Effector memory CD4-positive, alpha-beta T cell (primary cell): Measurements from ENCODE around the gene MIX23.
A peak's percentile ranks its signal among the peaks of the same experiment; 100 is the strongest.

Experiments used
- DNase-seq, 3 donors: peaks; one replicate each; pipeline ENCODE4 v3.0.0-alpha.2; 2020
- H3K27ac ChIP-seq: 2 replicates; pipeline ENCODE4 v1.7.0; 2013; ENCODE audit warnings: mild to moderate bottlenecking, low read length, moderate library complexity; ENCODE audit not compliant: insufficient read depth, poor library complexity, severe bottlenecking
- H3K27me3 ChIP-seq: replicated peaks from 2 replicates; pipeline ENCODE4 v1.7.0; 2013; ENCODE audit warnings: mild to moderate bottlenecking, low read length; ENCODE audit not compliant: insufficient read depth, control insufficient read depth, poor library complexity, severe bottlenecking
- H3K36me3 ChIP-seq: 2 replicates; pipeline ENCODE4 v1.7.0; 2013; ENCODE audit warnings: mild to moderate bottlenecking, low read length, moderate library complexity; ENCODE audit not compliant: control insufficient read depth, insufficient read depth
- H3K4me1 ChIP-seq: 2 replicates; pipeline ENCODE4 v1.7.0; 2013; ENCODE audit warnings: low read length, mild to moderate bottlenecking; ENCODE audit not compliant: control insufficient read depth, insufficient read depth, poor library complexity, severe bottlenecking
- H3K4me3 ChIP-seq: 2 replicates; pipeline ENCODE4 v1.7.0; 2013; ENCODE audit warnings: low read length, low read depth, mild to moderate bottlenecking; ENCODE audit not compliant: insufficient read depth, poor library complexity, severe bottlenecking
- H3K9me3 ChIP-seq: 2 replicates; pipeline ENCODE4 v1.7.0; 2013; ENCODE audit warnings: mild to moderate bottlenecking, low read length, moderate library complexity; ENCODE audit not compliant: control insufficient read depth
- total RNA-seq, 3 donors: gene quantifications; one replicate each; lab custom pipeline; 2026; lab: John Stamatoyannopoulos, UW

MIX23 gene
- 4.1 to 5.8 (median 4.5) reads per million in 3 donors for total RNA-seq

GRCh38 chr3:122382888-122383666 is at the start of gene MIX23:
MIX23 (minus strand) TSS chr3:122383231; CDS start chr3:122383224, 7 bp downstream.
- DNase-seq = peak; percentile 68 to 79 (median 75)
- peak within 1 kb of the TSS; percentile 71 for H3K4me3 ChIP-seq
- H3K36me3 ChIP-seq = no peaks in the 10 kb centered on the region

GRCh38 chr3:122430371-122430770 is 47.3 kb upstream of the MIX23 start:
- Histone ChIP-seq H3K4me1 (no peaks in the 10 kb centered on the region), H3K9me3 (no peaks in the 10 kb centered on the region), H3K36me3 (peaks cover 44% of the 10 kb centered on the region), H3K27me3 (no peaks in the 10 kb centered on the region), H3K27ac (no peak overlapping the region), H3K4me3 (no peak overlapping the region)
- no peak for DNase-seq

More at GRCh38 chr3:122382888-122383666, at the start of gene MIX23:
- peaks cover 11% of the 10 kb centered on the region for H3K4me1 ChIP-seq
- H3K9me3 ChIP-seq = no peaks in the 10 kb centered on the region
- H3K27me3 ChIP-seq = no peaks in the 10 kb centered on the region
- peak within 1 kb of the TSS; percentile 77 for H3K27ac ChIP-seq

DNA sequence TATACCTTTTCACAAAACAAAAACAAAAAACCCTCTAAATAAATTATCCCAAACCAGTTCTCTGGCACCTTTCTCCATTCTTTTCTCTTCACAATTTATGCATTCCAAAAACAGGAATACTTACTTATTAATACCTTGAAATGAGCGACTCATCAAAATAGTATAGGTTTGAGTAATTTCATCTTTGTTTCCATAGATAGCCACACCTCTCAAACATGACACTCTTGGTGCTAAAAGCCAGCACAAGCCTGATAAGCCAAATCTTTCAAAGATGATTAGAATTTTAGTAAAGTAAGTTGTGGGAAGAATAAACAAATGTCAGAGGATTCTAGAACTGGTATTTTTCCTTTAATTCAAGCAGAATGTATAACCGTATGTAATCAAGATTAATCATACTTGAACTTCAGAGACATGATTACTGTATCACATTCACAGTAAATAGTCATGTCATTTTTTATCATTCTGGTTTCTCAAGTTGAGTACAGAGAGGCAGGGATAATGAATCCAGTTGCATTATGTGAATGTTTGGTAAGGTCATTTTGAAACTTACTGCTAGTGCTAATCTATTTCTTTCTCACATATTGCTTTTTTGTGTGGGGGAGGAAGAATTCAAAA is 44.9 kb upstream of the MIX23 start:
- Histone ChIP-seq H3K4me1 (no peaks in the 10 kb centered on the region), H3K27ac (no peak overlapping the region), H3K9me3 (no peaks in the 10 kb centered on the region), H3K36me3 (peaks cover 45% of the 10 kb centered on the region), H3K27me3 (no peaks in the 10 kb centered on the region), H3K4me3 (no peak overlapping the region)
- no peak for DNase-seq

- Histone ChIP-seq H3K27ac (no peak overlapping the region), H3K36me3 (peaks cover 31% of the 10 kb centered on the region), H3K4me1 (peaks cover 3% of the 10 kb centered on the region), H3K27me3 (no peaks in the 10 kb centered on the region), H3K9me3 (no peaks in the 10 kb centered on the region), H3K4me3 (no peak overlapping the region)
- DNase-seq = no peak
These were observed 38.8 kb upstream of the MIX23 start for GRCh38 chr3:122421836-122422235.

- Histone ChIP-seq H3K27ac (no peak overlapping the region), H3K4me1 (peaks cover 5% of the 10 kb centered on the region), H3K9me3 (no peaks in the 10 kb centered on the region), H3K36me3 (peaks cover 23% of the 10 kb centered on the region), H3K4me3 (no peak overlapping the region), H3K27me3 (no peaks in the 10 kb centered on the region)
- DNase-seq = no peak
These were observed 38.1 kb upstream of the MIX23 start for GRCh38 chr3:122421101-122421500.

DNA sequence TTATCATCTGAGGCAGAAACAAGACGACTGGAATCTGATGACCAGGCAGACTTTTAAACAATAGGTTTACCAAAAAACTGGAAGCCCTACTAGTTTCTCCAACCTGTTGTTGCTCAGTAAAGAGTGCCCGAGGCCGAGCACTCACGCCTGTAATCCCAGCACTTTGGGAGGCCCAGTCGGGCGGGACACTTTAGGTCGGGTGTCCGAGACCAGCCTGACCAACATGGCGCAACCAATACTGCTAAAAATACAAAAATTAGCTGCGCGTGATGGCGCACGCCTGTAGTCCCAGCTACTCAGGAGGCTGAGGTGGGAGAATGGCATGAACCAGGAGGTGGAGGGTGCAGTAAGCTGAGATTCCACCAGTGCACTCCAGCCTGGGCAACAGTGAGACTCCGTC is 33.9 kb upstream of the MIX23 start:
- DNase-seq = no peak
- Histone ChIP-seq H3K27ac (peak overlapping the region; percentile 87), H3K4me1 (peaks cover 13% of the 10 kb centered on the region), H3K9me3 (no peaks in the 10 kb centered on the region), H3K27me3 (no peaks in the 10 kb centered on the region), H3K36me3 (peaks cover 5% of the 10 kb centered on the region), H3K4me3 (peak overlapping the region; percentile 57)

DNA sequence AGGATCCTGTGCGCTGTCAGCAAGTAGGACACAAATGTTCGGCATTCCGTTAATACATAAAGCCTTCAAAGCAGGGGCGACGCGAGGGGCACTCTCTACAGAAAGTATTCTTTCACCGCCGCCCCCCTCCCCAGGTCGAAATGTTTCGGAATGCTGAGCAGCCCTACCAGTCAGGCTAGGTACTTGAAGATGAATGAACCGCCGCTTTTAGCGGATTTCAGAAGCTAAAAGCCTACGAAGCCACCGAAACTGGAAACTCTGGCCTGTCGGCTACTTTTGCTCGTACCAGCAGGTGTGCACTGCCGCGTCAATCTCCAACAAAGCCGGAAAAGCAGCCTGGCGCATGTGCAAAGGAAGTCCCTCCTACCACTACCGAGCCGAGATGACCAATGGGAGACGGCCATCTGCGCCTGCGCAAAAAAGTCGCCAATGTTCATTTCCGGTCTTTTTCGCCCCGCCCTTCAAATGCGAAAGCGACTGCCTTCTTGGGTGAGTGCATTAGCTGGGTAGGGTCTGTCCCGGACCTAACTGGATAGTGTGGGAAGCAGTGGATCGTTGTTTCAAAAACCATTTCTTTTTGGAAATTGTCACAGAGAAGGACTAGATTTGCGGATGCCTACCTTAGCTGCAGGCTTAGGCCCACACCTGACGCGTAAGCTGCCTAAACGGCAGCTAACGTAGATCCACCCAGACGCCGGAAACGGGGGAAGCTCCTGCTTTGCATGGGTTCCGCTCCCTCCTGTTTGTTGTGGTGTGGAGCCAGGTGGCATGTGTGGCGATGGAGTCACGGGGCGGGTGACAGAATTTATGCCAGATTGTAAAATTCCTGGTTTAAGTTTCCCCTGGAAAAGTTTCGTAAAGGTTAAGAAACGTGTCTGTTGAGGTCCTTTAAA is 33.0 kb upstream of the MIX23 start, which contains the start of gene WDR5B:
Gene WDR5B (minus strand): TSS at position 301 of the 893 bp plus-strand sequence. CDS start 534 bp downstream, outside the sequence.
- H3K36me3 ChIP-seq = no peaks in the 10 kb centered on the region

DNA sequence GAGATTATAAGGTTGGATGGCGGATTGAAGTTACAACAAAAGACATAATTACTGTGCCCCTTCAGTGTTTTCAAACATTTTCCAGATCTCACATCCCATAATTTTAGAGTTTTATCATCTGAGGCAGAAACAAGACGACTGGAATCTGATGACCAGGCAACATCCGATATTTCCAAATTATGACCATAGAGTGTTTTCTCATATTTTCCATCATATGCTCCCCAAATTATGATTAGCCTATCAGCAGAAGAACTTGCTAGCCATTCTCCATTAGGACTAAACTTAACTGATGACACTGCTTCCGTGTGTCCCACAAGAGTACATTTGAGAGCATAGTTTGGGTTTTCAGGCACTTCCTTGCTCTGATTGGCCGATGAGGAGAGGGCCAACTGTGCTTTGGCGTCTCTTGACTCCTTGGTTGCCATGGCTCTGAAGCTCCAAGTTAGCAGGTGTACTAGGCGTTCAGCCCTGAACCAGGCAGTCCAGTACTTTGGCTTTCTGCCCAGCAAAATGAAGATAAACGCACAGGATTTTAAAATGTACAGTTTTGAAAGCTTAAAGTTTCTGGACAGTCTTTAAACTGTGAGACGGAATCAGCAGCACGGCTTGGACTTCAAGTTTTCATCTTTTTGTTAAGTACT is 32.2 kb upstream of the MIX23 start:
- Histone ChIP-seq H3K27ac (peak overlapping the region; percentile 87), H3K36me3 (no peaks in the 10 kb centered on the region), H3K4me3 (peak overlapping the region; percentile 57), H3K4me1 (peaks cover 13% of the 10 kb centered on the region), H3K27me3 (no peaks in the 10 kb centered on the region), H3K9me3 (no peaks in the 10 kb centered on the region)
- DNase-seq = peak in 2 of 3 donors; percentile 24 to 39

More for the DNA sequence above, 33.0 kb upstream of the MIX23 start, which contains the start of gene WDR5B:
- Histone ChIP-seq H3K9me3 (no peaks in the 10 kb centered on the region), H3K27me3 (no peaks in the 10 kb centered on the region), H3K4me3 (peak within 1 kb of the TSS; percentile 57), H3K4me1 (peaks cover 13% of the 10 kb centered on the region), H3K27ac (peak within 1 kb of the TSS; percentile 87)
- peak; percentile 97 to 98 (median 98) for DNase-seq

DNA sequence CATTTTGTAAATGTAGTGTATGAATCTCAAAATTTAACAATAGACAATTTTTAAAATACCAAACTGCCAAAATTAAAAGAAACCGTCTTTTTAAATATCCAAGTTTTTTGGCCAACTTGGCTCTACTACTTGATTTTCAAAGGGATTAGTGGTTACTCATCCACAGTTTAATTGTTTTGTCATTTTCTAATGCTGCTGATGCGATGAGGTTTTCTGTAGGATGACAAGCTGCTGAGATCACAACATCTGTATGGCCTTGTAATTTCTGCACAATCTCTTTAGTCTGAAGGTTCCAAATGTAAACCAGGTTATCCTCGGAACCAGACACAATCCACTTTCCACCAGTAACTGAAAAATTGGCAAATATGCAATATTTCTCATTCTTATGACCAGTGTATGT is 31.4 kb upstream of the MIX23 start:
- no peak for DNase-seq
- Histone ChIP-seq H3K4me3 (no peak overlapping the region), H3K36me3 (peaks cover 5% of the 10 kb centered on the region), H3K4me1 (peaks cover 13% of the 10 kb centered on the region), H3K9me3 (no peaks in the 10 kb centered on the region), H3K27me3 (no peaks in the 10 kb centered on the region), H3K27ac (peak overlapping the region; percentile 4)
